ENCODE results near the gene SLC22A3. TPM values are rescaled to one million over a fixed set of nuclear protein-coding genes. Genes with fewer than 3 reads are reported as not detected.

SLC22A3 gene
- total and polyA plus RNA-seq, 2 of the 4 experiments (the other 2 are of a cell fraction) = not detected

DNA sequence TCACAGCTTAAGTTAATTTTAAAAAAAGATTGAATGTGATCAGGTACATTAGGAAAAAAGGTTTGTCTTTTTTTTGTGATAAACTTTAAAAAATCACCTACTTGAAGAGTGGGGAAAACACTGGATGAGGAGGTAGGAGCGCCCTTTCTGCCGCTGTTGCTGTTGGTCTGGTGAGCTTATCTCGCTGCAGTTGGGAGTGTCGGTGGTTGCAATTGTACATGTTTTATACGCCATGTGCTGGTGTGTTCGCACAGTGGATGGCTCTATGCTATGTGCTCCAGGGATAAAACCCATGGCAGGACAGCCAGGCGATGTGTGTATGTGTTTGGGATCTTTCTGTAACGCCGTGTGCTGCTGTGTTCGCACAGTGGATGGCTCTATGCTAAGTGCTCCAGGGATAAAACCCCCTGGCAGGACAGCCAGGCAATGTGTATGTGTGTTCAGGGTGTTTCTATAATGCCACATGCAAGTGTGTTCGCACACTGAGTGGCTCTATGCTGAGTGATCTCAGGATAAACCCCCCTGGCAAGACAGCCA, 1.7 kb downstream of the SLC22A3 start:
- no peaks in the 10 kb centered on the region; the same call in 1 of the 2 replicates for H3K9me1 ChIP-seq (ENCODE audit: insufficient read depth, low read length)
- H4K5ac ChIP-seq (ENCODE audit: low read depth, low read length) = no peak overlapping the region
- 68% methylated on average over 6 of the region's 11 CpGs; no CpG with 5 or more reads in 1 of the 2 experiments for WGBS, 2 experiments (ENCODE audit: extremely low coverage in 2 of 2, insufficient read length in 1 of 2)
- intact Hi-C loops (cut with micrococcal nuclease) (no loop called here), dilution Hi-C loops (cut with HindIII; ENCODE audit: low sequenced_read_pairs, unreplicated experiment) (no loop called here), in situ Hi-C loops (cut with MboI; ENCODE audit: low sequenced_read_pairs) (no loop called here)
- H2BK5ac ChIP-seq (ENCODE audit: low read depth, low read length, poor library complexity, severe bottlenecking) = no peak overlapping the region
- POLR2A ChIA-PET (ENCODE audit: unreplicated experiment) = no interaction called here
- H3K4ac ChIP-seq (ENCODE audit: low read depth, low read length) = no peak overlapping the region
- H3K36me3 ChIP-seq (ENCODE audit: control insufficient read depth, insufficient read depth, low read length) = no peaks in the 10 kb centered on the region
- no peak overlapping the region for H3K4me3 ChIP-seq (ENCODE audit: insufficient read depth, low read depth, low read length)
- no peak overlapping the region for H2BK15ac ChIP-seq (ENCODE audit: low read depth, low read length)
- H3K14ac ChIP-seq (replicated peaks; ENCODE audit: low read depth, low read length) = no peak overlapping the region
- no peak overlapping the region for H3K9ac ChIP-seq (ENCODE audit: low read depth, low read length)
- no peaks in the 10 kb centered on the region for H4K20me1 ChIP-seq (ENCODE audit: insufficient read depth, low read length)
- H2BK120ac ChIP-seq (ENCODE audit: low read depth, low read length) = no peak overlapping the region
- H2AK5ac ChIP-seq (ENCODE audit: low read depth, low read length) = no peak overlapping the region
- H4K91ac ChIP-seq (ENCODE audit: insufficient read depth, low read depth, low read length) = no peak overlapping the region
- no TSS peak for BruUV-seq (replicated peaks)
- no peak overlapping the region for H2AFZ ChIP-seq (replicated peaks; ENCODE audit: low read length, poor library complexity)
- ATAC-seq (ENCODE audit: low read depth) (no peak), DNase-seq (no peak)
- no peak overlapping the region for H3K56ac ChIP-seq (ENCODE audit: extremely low read depth, insufficient read depth, low read length)
- H3K23ac ChIP-seq (ENCODE audit: low read depth, low read length) = no peak overlapping the region
- H3K79me1 ChIP-seq (ENCODE audit: low read depth in 1 of 2, low read length in 2 of 2) = no peaks in the 10 kb centered on the region
- TF ChIP-seq MAFK (IDR thresholded peaks at IDR 0.05; ENCODE audit: low read depth, low read length) (no peak), ELK1 (IDR thresholded peaks at IDR 0.05; ENCODE audit: borderline replicate concordance, low read depth, low read length) (no peak), MAZ (IDR thresholded peaks at IDR 0.05; ENCODE audit: borderline replicate concordance, low read depth, low read length) (no peak), RAD21 (IDR thresholded peaks at IDR 0.05; ENCODE audit: low read length) (no peak), CEBPB (IDR thresholded peaks at IDR 0.05; ENCODE audit: low read depth, low read length) (no peak), POLR2A (IDR thresholded peaks at IDR 0.05; ENCODE audit: low read depth, low read length) (no peak)
- TF ChIP-seq, protein P1, sequence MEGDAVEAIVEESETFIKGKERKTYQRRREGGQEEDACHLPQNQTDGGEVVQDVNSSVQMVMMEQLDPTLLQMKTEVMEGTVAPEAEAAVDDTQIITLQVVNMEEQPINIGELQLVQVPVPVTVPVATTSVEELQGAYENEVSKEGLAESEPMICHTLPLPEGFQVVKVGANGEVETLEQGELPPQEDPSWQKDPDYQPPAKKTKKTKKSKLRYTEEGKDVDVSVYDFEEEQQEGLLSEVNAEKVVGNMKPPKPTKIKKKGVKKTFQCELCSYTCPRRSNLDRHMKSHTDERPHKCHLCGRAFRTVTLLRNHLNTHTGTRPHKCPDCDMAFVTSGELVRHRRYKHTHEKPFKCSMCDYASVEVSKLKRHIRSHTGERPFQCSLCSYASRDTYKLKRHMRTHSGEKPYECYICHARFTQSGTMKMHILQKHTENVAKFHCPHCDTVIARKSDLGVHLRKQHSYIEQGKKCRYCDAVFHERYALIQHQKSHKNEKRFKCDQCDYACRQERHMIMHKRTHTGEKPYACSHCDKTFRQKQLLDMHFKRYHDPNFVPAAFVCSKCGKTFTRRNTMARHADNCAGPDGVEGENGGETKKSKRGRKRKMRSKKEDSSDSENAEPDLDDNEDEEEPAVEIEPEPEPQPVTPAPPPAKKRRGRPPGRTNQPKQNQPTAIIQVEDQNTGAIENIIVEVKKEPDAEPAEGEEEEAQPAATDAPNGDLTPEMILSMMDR (conservative IDR thresholded peaks at IDR 0.05; ENCODE audit: low read depth, low read length) = no peak
- H3K4me2 ChIP-seq (ENCODE audit: low read depth, low read length) = no peak overlapping the region
- H3K4me1 ChIP-seq (ENCODE audit: control insufficient read depth, insufficient read depth, low read length) = no peaks in the 10 kb centered on the region; the same call in 1 of the 2 replicates
- H3K9me3 ChIP-seq (ENCODE audit: control insufficient read depth, insufficient read depth, low read length) = peaks cover 6% of the 10 kb centered on the region; the same call in 1 of the 2 replicates
- no peak overlapping the region for H2BK20ac ChIP-seq (ENCODE audit: low read depth, low read length)
- H3K27ac ChIP-seq (ENCODE audit: insufficient read depth, low read length) = no peak overlapping the region
- CTCF ChIA-PET = no interaction called here
- peaks cover 24% of the 10 kb centered on the region for H3K27me3 ChIP-seq (ENCODE audit: control insufficient read depth, insufficient read depth, low read length)
- no peak overlapping the region for H3K18ac ChIP-seq (ENCODE audit: low read depth, low read length)
- no peak overlapping the region for H2AK9ac ChIP-seq (replicated peaks; ENCODE audit: low read depth, low read length, poor library complexity)
- no peak overlapping the region for H4K8ac ChIP-seq (ENCODE audit: low read depth in 2 of 2, low read length in 2 of 2)
